ENCODE measurements around the gene DGUOK. TPM values are rescaled to one million over a fixed set of nuclear protein-coding genes. Genes with fewer than 3 reads are reported as not detected.
A peak's percentile ranks its signal among the peaks of the same experiment; 100 is the strongest.
"Not testable (repeated sequence)": the region's sequence is repeated elsewhere in the genome, so short reads cannot be mapped to it uniquely, and the experiment has no call there.

The DGUOK gene
- 72.3 and 78.7 TPM in 2 replicates for total RNA-seq (2021)
- percentile 95 among the genes with signal in this experiment for Bru-seq, nascent RNA
- BruChase-seq, experiment 1, labeled RNA remaining after a 2-hour chase: percentile 85 among the genes with signal in this experiment
- percentile 76 among the genes with signal in this experiment for BruChase-seq, experiment 2, labeled RNA remaining after a 6-hour chase
- long read RNA-seq, transcript DGUOK-202 (5 exons, 880 nt): minor isoform, 44 of 274 reads
- long read RNA-seq, transcript DGUOK-201 (7 exons, 1,144 nt): minor isoform, 43 of 274 reads
- long read RNA-seq, transcript DGUOK-203 (4 exons, 703 nt): major isoform, 88 of 274 reads
- long read RNA-seq, transcript DGUOK-208 (6 exons, 1,029 nt): minor isoform, 46 of 274 reads
- long read RNA-seq, partial matches to known transcripts: 4 of 274 reads
- long read RNA-seq, other reads (novel, unspliced or antisense): 49 of 274 reads

DNA sequence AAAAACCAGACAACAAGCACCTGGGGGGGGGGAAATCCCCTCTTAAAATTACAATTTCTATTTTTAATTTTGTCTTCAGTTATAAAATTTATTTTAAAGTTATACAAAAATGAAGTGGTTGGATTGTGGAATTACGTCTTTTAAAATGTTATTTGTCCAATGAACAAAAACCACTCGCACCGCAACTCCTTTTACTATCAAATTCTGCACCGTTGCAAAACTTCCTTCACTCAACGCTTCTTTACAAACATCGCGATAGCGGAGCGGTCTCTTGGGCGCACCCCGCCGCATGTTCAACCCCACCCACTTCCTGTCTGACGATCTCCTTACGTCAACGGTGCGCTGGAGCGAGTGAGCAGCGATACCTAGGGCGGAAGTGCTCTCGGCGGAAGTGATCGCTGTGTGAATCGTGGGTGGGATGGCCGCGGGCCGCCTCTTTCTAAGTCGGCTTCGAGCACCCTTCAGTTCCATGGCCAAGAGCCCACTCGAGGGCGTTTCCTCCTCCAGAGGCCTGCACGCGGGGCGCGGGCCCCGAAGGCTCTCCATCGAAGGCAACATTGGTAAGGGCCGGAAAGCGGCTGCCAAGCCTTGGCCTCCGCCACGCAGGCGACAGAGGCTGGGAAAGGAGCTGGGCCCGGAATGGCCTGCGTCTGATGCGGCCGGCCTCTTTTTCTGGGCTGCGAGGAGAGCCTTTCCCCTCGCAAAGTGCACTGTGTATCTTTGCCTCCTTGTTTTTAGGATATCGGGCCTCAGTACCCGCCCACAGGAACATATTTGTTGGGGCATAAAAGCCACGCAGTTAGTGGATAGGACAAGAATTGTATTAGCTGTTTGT, at the start of gene DGUOK:
Gene DGUOK, plus strand, starts transcription at position 388 of the 835 bp plus-strand sequence. Its CDS starts 31 bp downstream, at position 419.
- TF ChIP-seq EZH2 (IDR thresholded peaks at IDR 0.05; ENCODE audit: low read depth): no peak
- TF ChIP-seq, protein P1, sequence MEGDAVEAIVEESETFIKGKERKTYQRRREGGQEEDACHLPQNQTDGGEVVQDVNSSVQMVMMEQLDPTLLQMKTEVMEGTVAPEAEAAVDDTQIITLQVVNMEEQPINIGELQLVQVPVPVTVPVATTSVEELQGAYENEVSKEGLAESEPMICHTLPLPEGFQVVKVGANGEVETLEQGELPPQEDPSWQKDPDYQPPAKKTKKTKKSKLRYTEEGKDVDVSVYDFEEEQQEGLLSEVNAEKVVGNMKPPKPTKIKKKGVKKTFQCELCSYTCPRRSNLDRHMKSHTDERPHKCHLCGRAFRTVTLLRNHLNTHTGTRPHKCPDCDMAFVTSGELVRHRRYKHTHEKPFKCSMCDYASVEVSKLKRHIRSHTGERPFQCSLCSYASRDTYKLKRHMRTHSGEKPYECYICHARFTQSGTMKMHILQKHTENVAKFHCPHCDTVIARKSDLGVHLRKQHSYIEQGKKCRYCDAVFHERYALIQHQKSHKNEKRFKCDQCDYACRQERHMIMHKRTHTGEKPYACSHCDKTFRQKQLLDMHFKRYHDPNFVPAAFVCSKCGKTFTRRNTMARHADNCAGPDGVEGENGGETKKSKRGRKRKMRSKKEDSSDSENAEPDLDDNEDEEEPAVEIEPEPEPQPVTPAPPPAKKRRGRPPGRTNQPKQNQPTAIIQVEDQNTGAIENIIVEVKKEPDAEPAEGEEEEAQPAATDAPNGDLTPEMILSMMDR (conservative IDR thresholded peaks at IDR 0.05): no peak
- H2AFZ ChIP-seq: peak within 1 kb of the TSS; percentile 82
- peak within 1 kb of the TSS; percentile 95 for H3K4me2 ChIP-seq
- no peaks in the 10 kb centered on the region for H3K9me2 ChIP-seq (ENCODE audit: insufficient read depth)
- H3F3A ChIP-seq (ENCODE audit: insufficient read depth, low read depth): peaks cover 14% of the 10 kb centered on the region; the same call in 1 of the 2 replicates
- peaks cover 26% of the 10 kb centered on the region; the same call in 1 of the 2 replicates for H4K20me1 ChIP-seq (ENCODE audit: insufficient read depth)
- POLR2A ChIA-PET (ENCODE audit: unreplicated experiment): interaction anchor here (0.5 to 0.6 kb wide), 2 partner anchors 103 to 252 kb away, joined by 3 to 4 read pairs; partner anchors contain the start of gene MOB1A
- peaks cover 37% of the 10 kb centered on the region for H3K4me1 ChIP-seq (replicated peaks; ENCODE audit: insufficient read depth)
- peak within 1 kb of the TSS; percentile 80 for H3K4me3 ChIP-seq
- CTCF ChIA-PET: no interaction called here
- DNase-seq: peak; percentile 93 to 98
- intact Hi-C loops (cut with micrococcal nuclease; ENCODE audit: unreplicated experiment): loop anchor here (2.0 kb wide), 1 partner anchor 56 kb away; no protein-coding TSS in a partner anchor
- peaks cover 54% of the 10 kb centered on the region for H3K79me2 ChIP-seq (ENCODE audit: low read depth)
- no peaks in the 10 kb centered on the region for H3K9me3 ChIP-seq (ENCODE audit: insufficient read depth, low read depth)
- H3K27ac ChIP-seq: peak within 1 kb of the TSS; percentile 76
- H3K36me3 ChIP-seq (ENCODE audit: low read depth): peaks cover 8% of the 10 kb centered on the region
- BruUV-seq (replicated peaks): TSS peak; percentile 55
- no peaks in the 10 kb centered on the region for H3K27me3 ChIP-seq (ENCODE audit: insufficient read depth, low read depth)

DNA sequence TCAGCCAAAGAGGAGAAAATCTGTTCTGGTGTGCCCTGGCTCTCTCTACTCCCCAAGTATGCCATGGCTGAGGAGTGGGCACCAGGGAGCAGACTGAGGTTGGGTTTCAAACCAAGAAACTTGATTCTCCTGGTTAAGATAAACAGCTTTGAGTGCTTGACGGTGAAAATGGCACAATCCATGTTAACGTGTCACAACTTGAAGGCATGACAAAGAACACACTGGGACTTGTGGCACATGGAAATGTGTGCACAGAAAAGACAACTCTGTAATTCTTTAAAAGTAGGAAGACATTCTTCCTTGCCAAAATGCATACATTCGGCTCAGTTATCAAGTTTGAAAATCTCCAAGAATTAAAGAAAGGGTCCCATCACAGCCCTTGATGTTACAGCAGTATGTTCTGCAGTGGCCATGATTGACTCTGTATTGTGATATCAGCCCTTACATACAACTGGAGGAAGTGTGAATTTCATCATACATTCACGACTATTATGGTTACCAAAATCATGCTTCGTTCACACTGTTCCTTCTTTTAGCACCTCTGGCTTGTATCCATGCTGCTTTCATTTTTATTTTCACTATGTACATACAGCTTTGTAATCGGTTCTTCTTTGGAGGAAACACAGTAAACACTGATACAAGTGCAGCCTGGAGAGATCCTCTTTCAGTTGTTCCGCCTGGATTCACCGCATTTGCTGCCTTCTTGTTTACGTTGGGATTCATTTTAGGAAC, 49.4 kb upstream of the DGUOK start:
- TF ChIP-seq, protein P1 (conservative IDR thresholded peaks at IDR 0.05): no peak
- no peak for TF ChIP-seq EZH2 (IDR thresholded peaks at IDR 0.05; ENCODE audit: low read depth)
- BruUV-seq (replicated peaks): no TSS peak
- H3K27ac ChIP-seq: no peak overlapping the region
- no peaks in the 10 kb centered on the region for H4K20me1 ChIP-seq (ENCODE audit: insufficient read depth)
- POLR2A ChIA-PET (ENCODE audit: unreplicated experiment): no interaction called here
- intact Hi-C loops (cut with micrococcal nuclease; ENCODE audit: unreplicated experiment): no loop called here
- H2AFZ ChIP-seq: no peak overlapping the region
- H3K27me3 ChIP-seq (ENCODE audit: insufficient read depth, low read depth): no peaks in the 10 kb centered on the region
- H3K4me3 ChIP-seq: no peak overlapping the region
- CTCF ChIA-PET: no interaction called here
- H3K9me2 ChIP-seq (ENCODE audit: insufficient read depth): no peaks in the 10 kb centered on the region; the same call in 1 of the 2 replicates
- H3K4me2 ChIP-seq: 0 out of 2 replicates have a peak overlapping the region, but pooled peaks have one; percentile 12
- H3K36me3 ChIP-seq (ENCODE audit: low read depth): no peaks in the 10 kb centered on the region
- H3K4me1 ChIP-seq (replicated peaks; ENCODE audit: insufficient read depth): no peaks in the 10 kb centered on the region
- H3F3A ChIP-seq (ENCODE audit: insufficient read depth, low read depth): no peaks in the 10 kb centered on the region
- H3K9me3 ChIP-seq (ENCODE audit: insufficient read depth, low read depth): no peaks in the 10 kb centered on the region
- H3K79me2 ChIP-seq (ENCODE audit: low read depth): no peaks in the 10 kb centered on the region
- DNase-seq: no peak

DNA sequence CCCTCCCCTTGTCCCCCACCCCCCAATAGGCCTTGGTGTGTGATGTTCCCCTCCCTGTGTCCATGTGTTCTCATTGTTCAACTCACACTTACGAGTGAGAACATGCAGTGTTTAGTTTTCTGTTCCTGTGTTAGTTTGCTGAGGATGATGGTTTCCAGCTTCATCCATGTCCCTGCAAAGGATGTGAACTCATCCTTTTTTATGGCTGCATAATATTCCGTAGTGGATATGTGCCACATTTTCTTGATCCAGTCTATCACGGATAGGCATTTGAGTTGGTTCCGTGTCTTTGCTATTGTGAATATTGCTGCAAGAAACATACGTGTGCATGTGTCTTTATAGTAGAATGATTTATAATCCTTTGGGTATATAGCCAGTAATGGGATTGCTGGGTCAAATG, 48.7 kb upstream of the DGUOK start:
- POLR2A ChIA-PET (ENCODE audit: unreplicated experiment); CTCF ChIA-PET; BruUV-seq (replicated peaks): not testable (repeated sequence)

More for the DNA sequence above, 48.7 kb upstream of the DGUOK start:
- H3K4me2 ChIP-seq; H3K27me3 ChIP-seq (ENCODE audit: insufficient read depth, low read depth); intact Hi-C loops (cut with micrococcal nuclease; ENCODE audit: unreplicated experiment); H3K9me3 ChIP-seq (ENCODE audit: insufficient read depth, low read depth); H3K9me2 ChIP-seq (ENCODE audit: insufficient read depth); H2AFZ ChIP-seq; H4K20me1 ChIP-seq (ENCODE audit: insufficient read depth); H3K36me3 ChIP-seq (ENCODE audit: low read depth); H3K79me2 ChIP-seq (ENCODE audit: low read depth); H3F3A ChIP-seq (ENCODE audit: insufficient read depth, low read depth); H3K4me1 ChIP-seq (replicated peaks; ENCODE audit: insufficient read depth); H3K4me3 ChIP-seq; DNase-seq; H3K27ac ChIP-seq: not testable (repeated sequence)

All from PC-9 (cell line).